CD14-positive monocyte (primary cell): ENCODE measurements around the gene GFPT2. TPM values are rescaled to one million over a fixed set of nuclear protein-coding genes. Genes with fewer than 3 reads are reported as not detected.

ENCODE experiments used
- DNase-seq, 3 donors: peaks; one replicate each; pipeline ENCODE4 v3.0.0-alpha.2; 2011 to 2022
- H2AFZ ChIP-seq: 2 replicates; pipeline ENCODE4 v1.6.0; 2012; ENCODE audit warnings: mild to moderate bottlenecking, low read depth, low read length, inconsistent platforms; ENCODE audit not compliant: insufficient read depth, poor library complexity, severe bottlenecking
- H3K27ac ChIP-seq, 2 donors: 1 replicate in 1 of 2; 2 replicates in 1 of 2; pipeline ENCODE4 v1.5.1; 2012 to 2013; ENCODE audit warnings: low read length in 2 of 2, control low read depth in 1 of 2, inconsistent platforms in 1 of 2, low read depth in 1 of 2, mild to moderate bottlenecking in 1 of 2
- H3K27me3 ChIP-seq, 2 donors: one replicate each; pipeline versions ENCODE4 v1.6.0 to v1.6.1; 2011 to 2013; ENCODE audit warnings: low read length in 2 of 2; ENCODE audit not compliant: control insufficient read depth in 2 of 2, insufficient read depth in 2 of 2
- H3K36me3 ChIP-seq, 2 donors: replicated peaks in 1 of 2; 1 replicate in 1 of 2; 2 replicates in 1 of 2; pipeline versions ENCODE4 v1.5.1 to v1.6.1; 2012 to 2013; ENCODE audit warnings: low read length in 2 of 2, control low read depth in 1 of 2, inconsistent platforms in 1 of 2, mild to moderate bottlenecking in 1 of 2; ENCODE audit not compliant: insufficient read depth in 2 of 2, control insufficient read depth in 1 of 2
- H3K4me1 ChIP-seq, 2 donors: 1 replicate in 1 of 2; 2 replicates in 1 of 2; pipeline versions ENCODE4 v1.5.1 to v1.6.1; 2012 to 2013; ENCODE audit warnings: low read length in 2 of 2, control low read depth in 1 of 2, inconsistent platforms in 1 of 2, mild to moderate bottlenecking in 1 of 2, moderate library complexity in 1 of 2; ENCODE audit not compliant: insufficient read depth in 2 of 2, control insufficient read depth in 1 of 2
- H3K4me2 ChIP-seq: replicated peaks from 2 replicates; pipeline ENCODE3; 2012; ENCODE audit warnings: low read length, moderate library complexity, mild to moderate bottlenecking; ENCODE audit not compliant: poor library complexity, severe bottlenecking; ENCODE audit errors: extremely low read depth
- H3K4me3 ChIP-seq, 3 experiments: fragments of 200-600 bp in 1 of 3; sonication (generic) in 1 of 3; replicated peaks in 1 of 3; 1 replicate in 2 of 3; 2 replicates in 1 of 3; pipeline ENCODE4 v1.5.1; 2011 to 2013; ENCODE audit warnings: low read length in 3 of 3, mild to moderate bottlenecking in 3 of 3, control low read depth in 2 of 3, low read depth in 2 of 3, inconsistent platforms in 1 of 3, moderate library complexity in 1 of 3
- H3K79me2 ChIP-seq: 2 replicates; pipeline ENCODE4 v1.6.0; 2012; ENCODE audit warnings: mild to moderate bottlenecking, control low read depth, inconsistent platforms, low read length, moderate library complexity; ENCODE audit not compliant: insufficient read depth
- H3K9ac ChIP-seq: 2 replicates; pipeline ENCODE4 v1.6.0; 2017; ENCODE audit warnings: low read length, mild to moderate bottlenecking; ENCODE audit not compliant: insufficient read depth, poor library complexity, severe bottlenecking
- H3K9me3 ChIP-seq, 2 donors: replicated peaks in 1 of 2; 1 replicate in 1 of 2; 2 replicates in 1 of 2; pipeline versions ENCODE4 v1.5.1 to v1.6.1; 2012 to 2013; ENCODE audit warnings: low read length in 2 of 2, control low read depth in 1 of 2; ENCODE audit not compliant: control insufficient read depth in 1 of 2, insufficient read depth in 1 of 2
- H4K20me1 ChIP-seq: 2 replicates; pipeline ENCODE4 v1.6.0; 2012; ENCODE audit warnings: mild to moderate bottlenecking, low read length, control low read depth, moderate library complexity; ENCODE audit not compliant: insufficient read depth
- H3K27ac Mint-ChIP-seq, 7 donors: one replicate each; pipeline ENCODE4 v1.8.0; 2020; ENCODE audit warnings: mild to moderate bottlenecking in 7 of 7, mixed read lengths in 7 of 7, moderate library complexity in 6 of 7, inconsistent platforms in 2 of 7
- H3K27me3 Mint-ChIP-seq, 3 donors: one replicate each; pipeline ENCODE4 v1.8.0; 2021 to 2022; ENCODE audit warnings: low read depth in 3 of 3, mild to moderate bottlenecking in 3 of 3, mixed read lengths in 3 of 3, moderate library complexity in 3 of 3, inconsistent platforms in 1 of 3
- H3K36me3 Mint-ChIP-seq, 2 donors: one replicate each; pipeline ENCODE4 v1.8.0; 2020; ENCODE audit warnings: mixed read lengths in 2 of 2, inconsistent platforms in 1 of 2, mild to moderate bottlenecking in 1 of 2
- H3K4me1 Mint-ChIP-seq: one replicate; pipeline ENCODE4 v1.8.0; 2020; ENCODE audit warnings: mild to moderate bottlenecking, mixed read lengths
- H3K4me3 Mint-ChIP-seq, 2 donors: one replicate each; pipeline ENCODE4 v1.8.0; 2020; ENCODE audit warnings: mild to moderate bottlenecking in 2 of 2, mixed read lengths in 2 of 2, moderate library complexity in 1 of 2
- H3K9me3 Mint-ChIP-seq, 7 donors: one replicate each; pipeline ENCODE4 v1.8.0; 2020 to 2022; ENCODE audit warnings: mixed read lengths in 7 of 7, mild to moderate bottlenecking in 6 of 7, moderate library complexity in 6 of 7, inconsistent platforms in 2 of 7
- CTCF ChIP-seq: fragments of 200-600 bp; IDR thresholded peaks from one replicate; pipeline ENCODE4 v1.8.0; 2022; ENCODE audit warnings: antibody characterized with exemption, mild to moderate bottlenecking
- WGBS: methylation state at CpG from one replicate; pipeline ENCODE4 v1.1.5; 2013; ENCODE audit warnings: missing lambda C conversion rate; ENCODE audit not compliant: insufficient coverage; 5-methylcytosine and 5-hydroxymethylcytosine counted together
- intact Hi-C, 2 donors: fragments of 100-400 bp; cut with micrococcal nuclease; formaldehyde crosslinking; loops; one replicate each; pipeline versions ENCODE4 v1.15.0 to v1.15.1; 2023
- polyA plus RNA-seq, 3 donors: library from polyadenylated mRNA; depleted of rRNA in 1 of 3; unstranded in 2 of 3; stranded (reverse) in 1 of 3; fragments of 300-500 nt in 2 of 3; fragments of >200 nt in 1 of 3; fragmentation: Illumina TruSeq in 2 of 3; gene quantifications; 1 replicate in 2 of 3; 2 replicates in 1 of 3; pipeline ENCODE4 v1.2.3, GENCODE V29; 2012 to 2021

Gene GFPT2
- polyA plus RNA-seq, 3 donors, result not detected

DNA sequence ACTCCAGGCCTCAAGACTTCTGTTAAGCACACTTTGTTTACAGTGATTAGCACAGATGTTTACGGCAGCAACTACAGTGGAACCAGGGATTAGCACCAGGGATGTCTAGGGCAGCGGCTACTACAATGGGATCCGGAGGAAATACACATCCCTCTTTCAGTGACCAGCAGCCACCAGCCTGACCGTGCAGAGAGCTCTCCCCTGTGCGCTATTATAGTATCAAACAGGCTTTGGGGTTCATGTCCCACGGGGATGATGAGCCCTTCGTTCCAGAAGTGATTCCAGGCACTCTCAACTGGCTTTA lies 21.5 kb downstream of the GFPT2 start:
- H3K27me3 ChIP-seq, result peaks cover 0 to 6% of the 10 kb centered on the region in 2 donors
- H3K9me3 ChIP-seq, result no peaks in the 10 kb centered on the region
- H3K9ac ChIP-seq, result no peak overlapping the region
- H4K20me1 ChIP-seq, result no peaks in the 10 kb centered on the region
- H3K27ac Mint-ChIP-seq, result no peak overlapping the region
- no peak for TF ChIP-seq CTCF
- no peaks in the 10 kb centered on the region for H3K4me1 ChIP-seq
- intact Hi-C loops, result loop anchor here in 1 of 2 donors (2.0 kb wide), 1 partner anchor 205 kb away; no protein-coding TSS in a partner anchor
- H3K9me3 Mint-ChIP-seq, result peaks cover 0 to 4% (median 0%) of the 10 kb centered on the region in 7 donors
- DNase-seq, result no peak
- peaks cover 25 to 31% (median 29%) of the 10 kb centered on the region in 3 donors for H3K27me3 Mint-ChIP-seq
- no peaks in the 10 kb centered on the region for H3K79me2 ChIP-seq
- H2AFZ ChIP-seq, result no peak overlapping the region
- no peak overlapping the region for H3K4me3 Mint-ChIP-seq
- no peak overlapping the region for H3K27ac ChIP-seq
- no peaks in the 10 kb centered on the region for H3K36me3 Mint-ChIP-seq
- H3K36me3 ChIP-seq, result no peaks in the 10 kb centered on the region
- H3K4me2 ChIP-seq, result no peak overlapping the region
- 74% methylated on average over 5 of the region's 7 CpGs for WGBS
- no peak overlapping the region for H3K4me3 ChIP-seq
- H3K4me1 Mint-ChIP-seq, result no peaks in the 10 kb centered on the region

DNA sequence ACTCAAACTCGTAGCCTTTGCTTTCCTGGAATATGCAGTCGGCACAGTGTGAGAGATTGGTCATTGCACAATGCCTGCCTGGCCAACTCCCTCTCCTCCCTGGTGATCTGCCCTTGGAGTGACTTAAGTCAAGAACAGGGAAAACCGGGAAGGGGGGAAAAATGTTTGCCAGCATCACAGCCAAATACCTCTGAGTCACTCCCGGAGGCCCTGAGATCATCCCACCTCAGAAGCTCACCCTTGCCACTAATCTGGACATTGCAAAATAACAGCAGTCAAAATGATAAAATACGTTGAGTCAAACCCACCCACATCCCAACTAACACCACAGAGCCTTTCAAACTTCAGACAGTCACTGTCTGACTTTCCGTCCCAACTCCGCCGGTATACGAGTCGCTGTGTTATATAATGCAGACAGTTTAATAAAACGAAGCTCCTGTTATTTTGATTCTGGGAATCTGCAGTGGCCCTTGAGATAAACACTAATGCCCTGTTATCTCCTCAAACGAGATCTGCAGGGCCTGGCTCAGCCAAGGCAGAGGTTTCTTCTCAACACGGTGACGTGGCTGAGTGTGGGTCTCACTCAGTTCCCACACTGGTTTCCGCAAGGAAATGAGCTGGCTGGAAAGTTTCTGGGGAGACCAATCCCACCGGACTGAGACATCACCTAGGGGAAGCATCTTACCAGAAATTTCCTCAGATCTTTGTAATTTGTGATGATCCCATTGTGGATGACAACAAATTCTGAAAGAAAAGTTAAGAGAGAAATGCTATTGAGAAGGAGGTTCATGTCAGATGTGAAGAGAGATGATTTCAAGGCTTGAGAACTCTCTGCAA lies 22.1 kb downstream of the GFPT2 start:
- Histone ChIP-seq H3K27me3 (peaks cover 0 to 6% of the 10 kb centered on the region in 2 donors), H3K9me3 (no peaks in the 10 kb centered on the region), H3K9ac (no peak overlapping the region), H3K4me1 (no peaks in the 10 kb centered on the region), H3K4me3 (no peak overlapping the region), H2AFZ (no peak overlapping the region), H4K20me1 (no peaks in the 10 kb centered on the region), H3K27ac (no peak overlapping the region), H3K4me2 (no peak overlapping the region), H3K36me3 (no peaks in the 10 kb centered on the region), H3K79me2 (no peaks in the 10 kb centered on the region)
- Mint-ChIP-seq H3K27me3 (peaks cover 23 to 31% (median 29%) of the 10 kb centered on the region in 3 donors), H3K4me1 (no peaks in the 10 kb centered on the region), H3K4me3 (no peak overlapping the region), H3K36me3 (no peaks in the 10 kb centered on the region), H3K9me3 (peaks cover 0 to 4% (median 0%) of the 10 kb centered on the region in 7 donors), H3K27ac (no peak overlapping the region)
- no peak for TF ChIP-seq CTCF
- intact Hi-C loops, result loop anchor here in 1 of 2 donors (2.0 kb wide), 1 partner anchor 204 kb away; no protein-coding TSS in a partner anchor
- 81% methylated on average over 11 of the region's 16 CpGs for WGBS
- no peak for DNase-seq
